Ishikawa (cell line): ENCODE results near the gene PIAS4.

Experiments used
- CREB1 ChIP-seq: IDR thresholded peaks from 2 replicates; pipeline ENCODE4 v1.6.1; 2012; ENCODE audit warnings: low read depth
- EP300 ChIP-seq: IDR thresholded peaks from 2 replicates; pipeline ENCODE4 v1.6.1; 2012; ENCODE audit warnings: borderline replicate concordance
- FOXM1 ChIP-seq: IDR thresholded peaks from 2 replicates; pipeline ENCODE4 v1.6.1; 2012; ENCODE audit warnings: low read depth, borderline replicate concordance
- NFIC ChIP-seq: IDR thresholded peaks from 2 replicates; pipeline ENCODE4 v1.6.1; 2012
- RAD21 ChIP-seq: IDR thresholded peaks from 2 replicates; pipeline ENCODE4 v1.6.1; 2012; ENCODE audit warnings: low read depth
- REST ChIP-seq: IDR thresholded peaks from 2 replicates; pipeline ENCODE4 v1.6.1; 2012; ENCODE audit warnings: low read depth, mild to moderate bottlenecking
- TAF1 ChIP-seq: IDR thresholded peaks from 2 replicates; pipeline ENCODE4 v1.6.1; 2012; ENCODE audit warnings: low read depth, mild to moderate bottlenecking
- TEAD4 ChIP-seq: IDR thresholded peaks from 2 replicates; pipeline ENCODE4 v1.6.1; 2012
- YY1 ChIP-seq: IDR thresholded peaks from 2 replicates; pipeline ENCODE4 v1.6.1; 2012; ENCODE audit warnings: low read depth
- ZBTB7A ChIP-seq: IDR thresholded peaks from 2 replicates; pipeline ENCODE4 v1.6.1; 2012; ENCODE audit warnings: low read depth
- TF ChIP-seq, protein P1 (sequence below): IDR thresholded peaks from 2 replicates; pipeline ENCODE4 v1.6.1; 2012

- TF ChIP-seq, protein P1, sequence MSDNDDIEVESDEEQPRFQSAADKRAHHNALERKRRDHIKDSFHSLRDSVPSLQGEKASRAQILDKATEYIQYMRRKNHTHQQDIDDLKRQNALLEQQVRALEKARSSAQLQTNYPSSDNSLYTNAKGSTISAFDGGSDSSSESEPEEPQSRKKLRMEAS, result no peak
- TF ChIP-seq TEAD4, result no peak
- TF ChIP-seq EP300, result no peak
- no peak for TF ChIP-seq CREB1
- TF ChIP-seq NFIC, result no peak
- no peak for TF ChIP-seq YY1
- no peak for TF ChIP-seq REST
- no peak for TF ChIP-seq TAF1
- TF ChIP-seq FOXM1, result no peak
- no peak for TF ChIP-seq RAD21
- TF ChIP-seq ZBTB7A, result no peak
These were observed 6.5 kb downstream of the PIAS4 start for GRCh38 chr19:4013886-4014540.
